ENCODE results near the gene ARHGAP24.

GRCh38 chr4:85534120-85534519, 59.2 kb downstream of the ARHGAP24 start:
- TF ChIP-seq CTCF (IDR thresholded peaks at IDR 0.05): no peak
- TF ChIP-seq POLR2A (IDR thresholded peaks at IDR 0.05): no peak

Data from esophagus squamous epithelium (tissue), 4 donors.